ENCODE results near the gene SELENOO. TPM values are rescaled to one million over a fixed set of nuclear protein-coding genes. Genes with fewer than 3 reads are reported as not detected.
"Not testable (repeated sequence)": the region's sequence is repeated elsewhere in the genome, so short reads cannot be mapped to it uniquely, and the experiment has no call there.

Gene SELENOO
- total RNA-seq, 1 experiment from 2014 or later: 20.5 TPM

DNA sequence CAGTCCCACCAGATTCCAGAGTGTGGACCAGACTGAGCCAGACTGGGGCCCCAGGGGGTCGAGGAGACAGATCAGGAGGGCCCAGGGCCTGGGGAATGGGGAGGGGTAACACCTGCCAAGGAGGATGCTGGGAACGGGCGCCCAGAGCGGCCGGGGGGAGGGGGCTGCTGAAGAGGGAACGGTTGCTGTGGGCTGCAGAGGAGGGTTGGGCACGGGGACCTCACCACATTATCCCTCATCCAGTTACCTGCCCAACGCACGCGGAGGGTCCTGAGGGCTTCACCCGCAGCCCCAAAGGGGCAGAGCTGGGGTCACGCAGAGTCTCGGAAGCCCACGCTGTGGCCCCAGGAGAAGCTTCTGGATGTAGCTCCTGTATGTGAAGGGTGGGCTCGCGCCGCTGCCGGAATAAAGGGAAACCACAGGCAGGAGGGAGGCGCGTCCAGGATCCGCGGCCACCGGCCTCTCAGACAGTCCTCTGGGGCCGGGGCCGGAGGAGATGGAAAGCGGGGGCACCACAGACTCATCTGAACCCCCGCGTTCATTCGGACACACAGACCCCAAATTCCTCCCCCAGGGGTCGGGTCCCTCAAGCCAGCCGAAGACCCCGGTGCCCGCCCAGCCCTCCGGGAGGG is 866 bp upstream of the SELENOO start:
- DNase-seq (ENCODE audit: low read depth): no peak

DNA sequence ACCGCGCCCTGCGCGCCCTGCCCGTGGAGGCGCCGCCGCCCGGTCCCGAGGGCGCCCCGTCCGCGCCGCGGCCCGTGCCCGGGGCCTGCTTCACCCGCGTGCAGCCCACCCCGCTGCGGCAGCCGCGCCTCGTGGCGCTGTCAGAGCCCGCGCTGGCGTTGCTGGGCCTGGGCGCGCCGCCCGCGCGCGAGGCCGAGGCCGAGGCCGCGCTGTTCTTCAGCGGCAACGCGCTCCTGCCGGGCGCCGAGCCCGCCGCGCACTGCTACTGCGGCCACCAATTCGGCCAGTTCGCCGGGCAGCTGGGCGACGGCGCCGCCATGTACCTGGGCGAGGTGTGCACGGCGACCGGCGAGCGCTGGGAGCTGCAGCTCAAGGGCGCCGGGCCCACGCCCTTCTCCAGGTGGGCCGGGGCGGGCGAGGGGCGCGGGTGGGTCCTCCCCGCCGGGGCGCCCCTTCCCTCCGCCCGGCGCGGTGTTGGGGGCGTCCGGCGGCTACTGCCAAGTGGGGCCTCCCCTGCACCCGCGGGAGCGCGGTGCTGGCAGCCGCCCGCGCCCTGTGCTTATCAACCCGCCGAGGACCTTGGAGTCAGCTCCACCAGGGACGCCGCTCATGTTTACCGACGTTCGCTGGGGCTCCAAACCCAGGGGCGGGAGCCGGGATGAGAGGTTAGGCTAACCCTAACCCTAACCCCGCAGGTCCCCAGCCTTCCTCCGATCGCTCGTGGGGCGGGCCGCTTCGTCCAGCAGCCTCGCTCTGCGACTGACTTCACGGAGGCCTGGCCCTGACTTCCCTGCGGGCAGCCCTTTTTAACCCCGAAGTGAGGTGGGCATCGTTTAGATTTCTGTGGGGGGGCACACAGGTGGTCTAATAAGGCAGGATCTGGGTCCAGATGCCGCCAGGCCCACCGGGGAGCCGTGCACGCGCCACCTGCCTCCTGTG is 649 bp downstream of the SELENOO start:
- no peak for DNase-seq (ENCODE audit: low read depth)

DNA sequence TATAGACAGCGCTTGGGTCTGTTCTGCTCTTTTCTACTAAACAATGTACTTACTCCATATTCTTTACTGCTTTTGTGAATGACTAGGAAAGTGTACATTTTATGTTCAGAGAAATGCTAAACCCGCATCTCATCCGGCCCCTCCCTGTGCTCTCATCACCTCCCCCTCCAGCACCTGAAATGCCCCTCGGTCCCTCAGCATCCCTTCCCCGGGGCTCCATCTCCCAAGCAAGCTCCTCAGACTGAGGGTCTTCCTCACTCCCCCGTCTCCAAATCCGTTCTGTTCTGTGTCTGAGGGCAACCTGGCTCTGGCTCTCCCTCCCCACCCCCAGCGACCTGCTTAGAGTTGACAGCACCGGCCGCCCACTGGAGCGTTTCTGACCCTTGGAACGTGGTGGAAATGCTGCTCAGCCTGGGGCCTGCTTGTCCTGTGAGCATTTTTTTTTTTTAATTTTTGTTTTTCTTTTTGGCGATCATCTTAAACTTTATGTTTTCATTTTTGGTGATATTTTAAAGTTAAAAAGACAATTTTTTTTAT is 1.4 kb downstream of the SELENOO start:
- DNase-seq (ENCODE audit: low read depth): no peak

GRCh38 chr22:50203288-50203687 is 2.5 kb downstream of the SELENOO start:
- DNase-seq (ENCODE audit: low read depth): no peak

DNA sequence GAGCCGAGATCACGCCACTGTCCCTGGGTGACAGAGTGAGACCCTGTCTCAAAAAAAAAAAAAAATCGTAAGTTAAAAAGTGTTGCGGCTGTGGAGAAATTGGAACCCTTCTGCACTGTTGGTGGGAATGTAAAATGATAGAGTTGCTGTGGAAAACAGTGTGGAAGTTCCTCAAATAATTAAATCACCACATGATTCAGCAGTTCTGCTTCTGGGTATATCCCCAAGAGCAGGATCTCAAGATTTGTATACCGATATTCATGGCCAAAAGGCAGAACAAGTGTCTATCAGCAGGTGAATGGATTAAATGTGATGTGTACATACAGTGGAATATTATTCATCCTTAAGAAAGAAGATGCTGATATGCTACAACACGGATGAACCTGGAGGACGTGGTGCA is 3.8 kb downstream of the SELENOO start:
- no peak for DNase-seq (ENCODE audit: low read depth)

DNA sequence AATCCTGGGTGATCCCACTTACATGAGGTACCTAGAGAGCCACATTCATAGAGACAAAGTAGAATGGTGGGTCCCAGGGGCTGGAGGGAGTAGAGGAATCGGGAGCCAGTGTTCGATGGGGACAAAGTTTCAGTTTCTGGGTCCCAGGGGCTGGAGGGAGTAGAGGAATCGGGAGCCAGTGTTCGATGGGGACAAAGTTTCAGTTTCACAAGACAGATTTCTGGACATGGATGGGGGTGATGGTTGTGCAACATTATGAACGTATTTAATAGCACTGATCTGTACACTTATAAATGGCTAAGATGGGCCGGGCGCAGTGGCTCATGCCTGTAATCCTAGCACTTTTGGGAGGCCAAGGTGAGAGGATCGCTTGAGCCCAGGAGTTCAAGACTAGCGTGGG is 4.2 kb downstream of the SELENOO start:
- DNase-seq (ENCODE audit: low read depth): not testable (repeated sequence)

DNA sequence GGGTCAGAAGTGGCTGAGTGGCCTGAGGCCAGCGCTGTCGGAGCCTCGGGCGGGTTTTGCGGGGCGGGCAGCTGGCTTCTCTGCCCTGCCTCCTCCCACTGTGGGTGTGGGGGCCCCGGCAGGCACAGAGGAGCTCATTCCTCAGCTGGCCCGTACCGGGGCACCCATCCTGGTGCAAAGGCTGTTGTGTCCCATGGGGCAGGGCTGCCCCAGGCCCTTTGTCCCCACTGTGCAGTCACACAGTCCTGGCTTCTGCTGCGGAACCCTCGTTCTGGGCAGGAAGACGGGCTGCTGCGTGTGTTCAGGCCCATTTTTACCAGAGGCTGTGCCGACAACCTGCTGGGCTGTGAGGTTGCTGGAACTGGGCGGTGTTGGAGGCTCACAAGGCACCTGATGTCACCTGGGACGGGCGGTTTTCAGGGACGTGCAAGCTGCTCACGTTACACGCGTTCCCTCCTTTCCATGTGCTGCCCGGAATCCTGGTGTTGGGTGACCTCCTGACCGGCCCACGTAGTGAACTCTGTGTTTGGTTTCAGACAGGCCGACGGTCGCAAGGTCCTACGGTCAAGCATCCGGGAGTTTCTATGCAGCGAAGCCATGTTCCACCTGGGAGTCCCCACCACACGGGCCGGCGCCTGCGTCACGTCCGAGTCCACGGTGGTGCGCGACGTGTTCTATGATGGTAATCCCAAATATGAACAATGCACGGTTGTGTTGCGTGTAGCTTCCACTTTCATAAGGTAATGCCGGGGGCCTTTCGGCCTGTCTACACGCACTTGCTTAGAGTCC is 5.2 kb downstream of the SELENOO start:
- no peak for DNase-seq (ENCODE audit: low read depth)

- no peak for DNase-seq (ENCODE audit: low read depth)
Observed at GRCh38 chr22:50206599-50206998, 5.8 kb downstream of the SELENOO start.

DNA sequence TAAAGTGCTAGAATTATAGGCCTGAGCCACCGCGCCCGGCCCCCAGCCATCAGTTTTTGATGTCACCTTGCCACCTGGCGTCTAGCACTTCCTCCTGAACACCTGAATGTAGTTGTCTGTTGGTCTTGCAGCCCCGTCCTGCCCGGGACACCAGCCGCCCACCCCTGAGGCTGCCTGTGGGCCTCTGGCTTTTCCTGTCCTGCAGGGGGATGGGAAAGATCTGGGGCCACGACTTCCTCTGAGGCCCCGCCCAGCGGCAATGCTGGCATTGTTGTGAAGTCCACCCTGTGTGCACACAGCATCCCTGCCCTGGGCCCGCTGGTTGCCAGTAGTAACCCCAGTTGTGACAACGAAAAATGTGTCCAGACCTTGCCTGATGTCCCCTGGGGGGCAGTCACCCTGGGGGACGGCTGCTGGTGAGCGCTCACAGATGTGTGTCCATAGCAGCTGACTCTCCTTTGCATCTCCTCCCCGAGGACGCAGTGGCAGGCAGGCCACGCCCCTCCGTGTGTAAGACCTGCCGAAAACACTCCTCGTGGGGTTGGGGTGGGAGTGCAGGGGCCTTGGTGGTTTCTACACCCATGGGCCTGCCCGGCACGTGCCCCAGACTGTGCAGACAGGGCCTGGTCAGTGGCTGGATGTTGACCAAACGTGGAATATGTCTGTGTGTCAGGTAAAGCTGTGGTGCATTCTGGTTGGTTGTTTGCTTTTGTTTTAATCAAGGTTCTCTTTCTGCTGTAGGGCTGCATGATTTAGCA is 6.8 kb downstream of the SELENOO start:
- DNase-seq (ENCODE audit: low read depth): no peak

DNA sequence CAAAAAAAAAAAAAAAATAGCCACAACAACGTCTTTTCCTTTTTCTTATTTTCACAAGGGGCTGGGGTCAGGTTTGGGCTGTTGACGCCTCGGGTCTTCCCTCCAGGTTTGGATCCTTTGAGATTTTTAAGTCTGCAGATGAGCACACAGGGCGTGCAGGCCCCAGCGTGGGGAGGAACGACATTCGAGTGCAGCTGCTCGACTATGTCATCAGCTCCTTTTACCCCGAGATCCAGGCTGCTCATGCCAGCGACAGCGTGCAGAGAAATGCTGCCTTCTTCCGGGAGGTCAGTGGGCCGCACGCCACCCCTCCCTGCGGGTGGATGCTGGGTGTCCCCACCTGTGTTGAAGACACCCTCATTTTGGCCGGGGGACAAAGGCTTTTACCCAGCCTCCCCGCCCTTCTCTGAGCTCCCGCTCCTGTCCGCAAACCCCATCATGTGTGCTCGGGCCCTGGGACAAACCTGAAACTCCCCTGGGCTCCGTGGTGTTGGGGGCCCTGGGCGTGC is 7.7 kb downstream of the SELENOO start:
- no peak for DNase-seq (ENCODE audit: low read depth)

DNA sequence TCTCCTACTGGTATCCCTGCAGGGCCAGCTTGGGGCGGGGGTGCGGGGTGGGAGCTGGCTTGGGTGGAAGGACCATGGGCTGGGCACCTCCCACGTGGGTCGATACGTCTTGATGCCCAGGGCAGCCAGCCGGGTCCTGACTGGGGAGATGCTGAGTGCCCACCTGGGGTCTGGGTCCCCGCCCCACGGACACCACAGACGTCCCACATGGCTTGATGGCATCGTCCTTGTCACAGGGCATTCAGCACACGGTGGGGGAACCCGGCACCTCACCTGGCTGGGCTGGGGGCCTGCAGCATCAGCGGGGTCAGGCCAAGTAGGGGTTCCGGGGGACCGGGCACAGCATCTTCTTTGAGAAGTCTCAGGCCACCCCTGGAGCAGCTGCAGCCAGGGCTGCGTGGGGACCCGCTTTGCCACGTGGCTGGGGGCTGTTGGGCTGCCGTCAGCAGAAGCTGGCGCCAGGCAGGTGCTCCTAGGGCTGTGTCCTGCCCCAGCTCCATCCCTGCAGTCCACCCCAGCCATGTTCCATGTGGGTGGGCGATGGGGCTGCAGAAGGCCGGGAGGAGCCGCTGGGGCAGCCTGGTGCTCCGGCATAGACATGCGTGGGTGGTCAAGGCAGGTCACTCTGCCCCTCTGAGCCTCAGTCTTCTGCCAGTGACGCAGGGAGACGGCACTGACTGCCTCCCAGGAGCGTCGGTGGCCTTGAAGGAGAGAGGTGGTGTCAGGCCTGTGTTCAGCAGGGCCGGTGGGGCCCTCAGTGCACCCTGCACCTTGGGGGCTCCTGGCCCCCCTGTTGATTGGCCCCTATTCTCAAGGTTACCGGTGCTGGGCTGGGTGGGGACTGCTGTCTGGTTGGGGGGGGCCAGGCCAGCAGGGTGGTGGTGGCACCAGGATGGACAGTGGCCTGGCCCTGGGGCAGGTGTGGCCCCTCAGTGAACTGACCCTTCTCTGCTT is 8.4 kb downstream of the SELENOO start:
- DNase-seq (ENCODE audit: low read depth): no peak

DNA sequence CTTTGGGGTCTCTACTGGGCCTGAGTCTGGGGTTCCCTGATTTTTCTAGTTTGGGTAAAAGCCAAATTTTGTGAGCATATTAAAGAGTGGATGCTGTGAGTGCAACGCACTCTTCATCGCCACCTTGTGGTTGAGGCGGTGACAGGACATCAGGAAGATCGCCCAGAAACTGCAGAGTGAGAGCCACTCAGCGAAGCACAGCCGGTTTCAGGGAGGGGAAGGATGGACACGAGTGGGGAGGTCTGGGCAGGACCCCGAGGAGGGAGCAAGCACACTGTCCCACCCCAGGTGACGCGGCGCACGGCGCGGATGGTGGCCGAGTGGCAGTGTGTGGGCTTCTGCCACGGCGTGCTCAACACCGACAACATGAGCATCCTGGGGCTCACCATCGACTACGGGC is 9.1 kb downstream of the SELENOO start:
- peak; percentile 68 for DNase-seq (ENCODE audit: low read depth)

- no peak for DNase-seq (ENCODE audit: low read depth)
Observed at GRCh38 chr22:50210378-50211139, 9.7 kb downstream of the SELENOO start.

DNA sequence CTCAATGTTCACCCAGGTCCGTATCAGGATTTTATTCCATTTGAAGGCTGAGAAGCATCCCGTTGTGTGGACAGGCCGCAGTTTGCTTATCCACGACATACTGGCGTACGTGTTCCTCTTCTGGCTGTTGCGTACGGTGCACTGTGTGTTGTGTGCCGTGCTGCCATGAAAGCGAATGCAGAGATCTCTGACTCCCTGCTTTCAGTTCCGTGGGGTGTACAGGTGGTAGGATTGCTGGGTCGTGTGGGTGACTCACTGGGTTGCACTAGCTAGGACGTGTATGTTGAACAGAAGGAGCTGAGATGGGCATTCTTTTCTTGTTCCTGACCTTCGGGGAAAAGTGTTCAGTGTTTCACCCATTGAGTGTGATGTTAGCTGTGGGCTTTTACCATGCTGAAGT is 10.3 kb downstream of the SELENOO start:
- DNase-seq (ENCODE audit: low read depth): no peak

GRCh38 chr22:50213263-50213662 is 12.5 kb downstream of the SELENOO start:
- no peak for DNase-seq (ENCODE audit: low read depth)

DNA sequence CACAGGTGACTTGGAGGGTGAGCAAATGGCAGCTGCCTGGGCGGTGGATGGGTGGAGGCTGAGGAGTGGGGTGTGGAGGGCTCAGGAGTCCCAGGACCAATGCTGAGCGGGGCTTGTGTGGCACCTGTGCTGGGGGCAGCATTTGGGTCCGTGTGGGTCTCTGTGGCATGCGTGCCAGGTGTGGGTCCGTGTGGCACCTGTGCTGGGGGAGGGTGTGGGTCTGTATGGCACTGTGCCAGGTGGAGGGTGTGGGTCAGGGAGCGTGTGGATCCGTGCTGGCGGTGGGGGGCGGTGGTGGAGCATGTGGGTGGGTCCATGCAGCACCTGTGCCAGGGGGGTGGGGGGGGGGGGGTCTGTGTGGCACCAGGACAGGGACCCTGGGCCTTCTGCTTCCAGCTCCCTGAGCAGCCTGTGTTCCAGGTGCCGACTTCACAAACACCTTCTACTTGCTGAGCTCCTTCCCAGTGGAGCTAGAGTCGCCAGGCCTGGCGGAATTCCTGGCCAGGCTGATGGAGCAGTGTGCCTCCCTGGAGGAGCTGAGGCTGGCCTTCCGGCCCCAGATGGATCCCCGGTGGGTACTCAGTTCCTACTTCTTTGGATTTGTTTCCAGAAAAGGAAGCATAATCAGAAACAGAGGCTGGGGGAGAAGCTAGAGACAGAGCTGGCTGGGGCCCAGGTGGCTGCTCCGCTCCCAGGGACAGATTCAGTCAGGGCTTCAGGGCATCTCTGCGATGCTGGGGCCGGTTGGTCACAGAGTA is 14.7 kb downstream of the SELENOO start:
- no peak for DNase-seq (ENCODE audit: low read depth)

- no peak for DNase-seq (ENCODE audit: low read depth)
Observed at GRCh38 chr22:50216055-50216683, 15.4 kb downstream of the SELENOO start.
